ENCODE results near the gene ARHGAP27.
"Not testable (repeated sequence)": the region's sequence is repeated elsewhere in the genome, so short reads cannot be mapped to it uniquely, and the experiment has no call there.

DNA sequence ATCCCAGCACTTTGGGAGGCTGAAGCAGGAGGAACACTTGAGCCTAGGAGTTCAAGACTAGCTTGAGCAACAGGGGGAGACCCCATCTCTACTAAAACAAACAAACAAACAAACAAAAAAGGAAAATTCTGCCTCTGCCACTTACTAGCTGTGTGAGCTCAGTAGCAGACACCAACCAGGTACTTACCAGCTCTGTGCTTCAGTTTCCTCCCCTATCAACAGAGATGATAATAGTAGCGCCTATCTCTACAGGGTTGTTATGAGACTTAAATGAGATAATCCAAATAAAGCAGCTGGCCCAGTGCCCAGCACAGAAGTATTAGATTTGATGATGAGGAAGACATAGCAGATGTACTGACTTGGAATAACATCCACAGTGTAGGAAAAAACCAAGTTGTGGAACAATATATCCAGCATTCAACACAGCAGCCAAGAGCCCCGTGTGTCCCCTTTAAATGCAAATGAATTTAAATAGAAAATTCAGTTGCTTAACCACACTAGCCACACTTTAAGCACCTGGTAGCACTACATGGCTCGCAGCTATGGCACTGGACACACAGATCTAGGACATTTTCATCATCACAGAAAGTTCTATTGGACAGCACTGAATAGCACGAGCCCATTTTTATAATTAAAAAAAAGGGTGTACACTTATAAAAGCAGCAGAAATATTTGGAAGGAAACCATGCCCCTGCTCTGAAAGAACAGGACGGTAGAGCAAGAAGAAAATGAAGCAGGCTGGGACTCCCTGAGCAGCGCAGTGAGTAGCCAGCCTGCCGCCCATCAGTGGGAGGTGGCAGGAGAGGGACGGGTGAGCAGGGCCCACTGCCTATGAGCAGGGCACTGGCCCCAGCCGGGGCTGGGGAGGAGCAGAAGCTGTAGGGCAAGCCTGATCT is 19.9 kb upstream of the ARHGAP27 start:
- TF ChIP-seq, protein P1, sequence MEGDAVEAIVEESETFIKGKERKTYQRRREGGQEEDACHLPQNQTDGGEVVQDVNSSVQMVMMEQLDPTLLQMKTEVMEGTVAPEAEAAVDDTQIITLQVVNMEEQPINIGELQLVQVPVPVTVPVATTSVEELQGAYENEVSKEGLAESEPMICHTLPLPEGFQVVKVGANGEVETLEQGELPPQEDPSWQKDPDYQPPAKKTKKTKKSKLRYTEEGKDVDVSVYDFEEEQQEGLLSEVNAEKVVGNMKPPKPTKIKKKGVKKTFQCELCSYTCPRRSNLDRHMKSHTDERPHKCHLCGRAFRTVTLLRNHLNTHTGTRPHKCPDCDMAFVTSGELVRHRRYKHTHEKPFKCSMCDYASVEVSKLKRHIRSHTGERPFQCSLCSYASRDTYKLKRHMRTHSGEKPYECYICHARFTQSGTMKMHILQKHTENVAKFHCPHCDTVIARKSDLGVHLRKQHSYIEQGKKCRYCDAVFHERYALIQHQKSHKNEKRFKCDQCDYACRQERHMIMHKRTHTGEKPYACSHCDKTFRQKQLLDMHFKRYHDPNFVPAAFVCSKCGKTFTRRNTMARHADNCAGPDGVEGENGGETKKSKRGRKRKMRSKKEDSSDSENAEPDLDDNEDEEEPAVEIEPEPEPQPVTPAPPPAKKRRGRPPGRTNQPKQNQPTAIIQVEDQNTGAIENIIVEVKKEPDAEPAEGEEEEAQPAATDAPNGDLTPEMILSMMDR (IDR thresholded peaks at IDR 0.05) = not testable (repeated sequence)
- TF ChIP-seq POLR2A (IDR thresholded peaks at IDR 0.05; ENCODE audit: low read depth) = not testable (repeated sequence)

All from esophagus muscularis mucosa (tissue), 3 donors.